PFSK-1 (cell line): ENCODE measurements around the gene GNG4.

Source experiments
- FOXP2 ChIP-seq: optimal IDR thresholded peaks from 2 replicates; pipeline ENCODE3; 2011; ENCODE audit warnings: borderline replicate concordance, control low read depth, inconsistent platforms; ENCODE audit not compliant: insufficient read depth; ENCODE audit errors: extremely low read length, extremely low read depth
- POLR2AphosphoS5 ChIP-seq: IDR thresholded peaks from 2 replicates; pipeline ENCODE4 v1.6.1; 2012; ENCODE audit warnings: low read depth, mild to moderate bottlenecking, control low read depth, low read length, moderate library complexity
- SIN3A ChIP-seq: IDR thresholded peaks from 2 replicates; pipeline ENCODE4 v1.6.1; 2012; ENCODE audit warnings: mild to moderate bottlenecking, low read length, moderate library complexity, borderline replicate concordance; ENCODE audit not compliant: insufficient read depth
- TAF1 ChIP-seq: IDR thresholded peaks from 2 replicates; pipeline ENCODE4 v1.6.1; 2012; ENCODE audit warnings: low read length, control low read depth, borderline replicate concordance; ENCODE audit not compliant: insufficient read depth
- TF ChIP-seq, protein P1 (sequence below), 2 experiments: IDR thresholded peaks; 2 replicates each; pipeline versions ENCODE4 v1.6.1 to v1.8.0; 2011 to 2012; ENCODE audit warnings: low read depth in 2 of 2, low read length in 2 of 2, control low read depth in 1 of 2, inconsistent platforms in 1 of 2, mild to moderate bottlenecking in 1 of 2, moderate library complexity in 1 of 2; ENCODE audit not compliant: insufficient read depth in 1 of 2

The GNG4 gene

GRCh38 chr1:235625340-235625739 lies 24.2 kb downstream of the GNG4 start:
- TF ChIP-seq, protein P1, sequence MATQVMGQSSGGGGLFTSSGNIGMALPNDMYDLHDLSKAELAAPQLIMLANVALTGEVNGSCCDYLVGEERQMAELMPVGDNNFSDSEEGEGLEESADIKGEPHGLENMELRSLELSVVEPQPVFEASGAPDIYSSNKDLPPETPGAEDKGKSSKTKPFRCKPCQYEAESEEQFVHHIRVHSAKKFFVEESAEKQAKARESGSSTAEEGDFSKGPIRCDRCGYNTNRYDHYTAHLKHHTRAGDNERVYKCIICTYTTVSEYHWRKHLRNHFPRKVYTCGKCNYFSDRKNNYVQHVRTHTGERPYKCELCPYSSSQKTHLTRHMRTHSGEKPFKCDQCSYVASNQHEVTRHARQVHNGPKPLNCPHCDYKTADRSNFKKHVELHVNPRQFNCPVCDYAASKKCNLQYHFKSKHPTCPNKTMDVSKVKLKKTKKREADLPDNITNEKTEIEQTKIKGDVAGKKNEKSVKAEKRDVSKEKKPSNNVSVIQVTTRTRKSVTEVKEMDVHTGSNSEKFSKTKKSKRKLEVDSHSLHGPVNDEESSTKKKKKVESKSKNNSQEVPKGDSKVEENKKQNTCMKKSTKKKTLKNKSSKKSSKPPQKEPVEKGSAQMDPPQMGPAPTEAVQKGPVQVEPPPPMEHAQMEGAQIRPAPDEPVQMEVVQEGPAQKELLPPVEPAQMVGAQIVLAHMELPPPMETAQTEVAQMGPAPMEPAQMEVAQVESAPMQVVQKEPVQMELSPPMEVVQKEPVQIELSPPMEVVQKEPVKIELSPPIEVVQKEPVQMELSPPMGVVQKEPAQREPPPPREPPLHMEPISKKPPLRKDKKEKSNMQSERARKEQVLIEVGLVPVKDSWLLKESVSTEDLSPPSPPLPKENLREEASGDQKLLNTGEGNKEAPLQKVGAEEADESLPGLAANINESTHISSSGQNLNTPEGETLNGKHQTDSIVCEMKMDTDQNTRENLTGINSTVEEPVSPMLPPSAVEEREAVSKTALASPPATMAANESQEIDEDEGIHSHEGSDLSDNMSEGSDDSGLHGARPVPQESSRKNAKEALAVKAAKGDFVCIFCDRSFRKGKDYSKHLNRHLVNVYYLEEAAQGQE (IDR thresholded peaks at IDR 0.05; ENCODE audit: insufficient read depth in 1 of 2, low read depth in 2 of 2, low read length in 2 of 2): no peak
- TF ChIP-seq TAF1 (no peak), SIN3A (no peak), POLR2AphosphoS5 (no peak), FOXP2 (no peak)

DNA sequence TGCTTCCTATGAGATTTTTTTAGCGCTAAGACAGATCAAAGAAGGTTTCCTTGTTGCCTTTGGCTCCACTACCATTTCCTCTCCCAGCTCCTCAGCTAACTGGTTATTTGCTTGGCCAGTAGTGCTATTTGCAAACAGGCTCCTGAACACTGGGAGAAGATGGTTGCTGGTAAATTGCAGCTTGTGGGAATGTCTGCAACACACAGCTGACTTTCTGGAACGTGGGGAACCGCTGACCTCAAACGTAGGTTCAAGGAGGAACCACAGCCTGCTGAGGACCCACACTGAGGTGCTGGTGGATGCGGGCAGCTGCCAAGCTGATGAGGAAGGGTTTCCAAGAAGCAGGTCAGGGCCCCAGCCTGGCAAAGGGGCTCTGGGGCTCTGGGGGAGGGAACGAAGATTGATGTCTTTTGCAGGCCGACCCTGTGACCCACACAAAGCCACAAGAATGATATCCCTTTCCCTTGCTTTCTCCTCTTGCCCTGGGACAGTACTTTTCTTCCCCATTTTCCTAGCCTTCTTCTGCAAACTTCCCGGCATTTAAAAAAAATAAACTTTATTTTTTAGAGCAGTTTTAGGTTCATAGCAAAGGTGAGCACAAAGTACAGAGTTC lies 24.8 kb downstream of the GNG4 start:
- TF ChIP-seq TAF1 (no peak), POLR2AphosphoS5 (no peak), SIN3A (no peak), FOXP2 (no peak)
- TF ChIP-seq, protein P1 (IDR thresholded peaks at IDR 0.05; ENCODE audit: insufficient read depth in 1 of 2, low read depth in 2 of 2, low read length in 2 of 2): no peak

GRCh38 chr1:235622936-235623779 lies 26.4 kb downstream of the GNG4 start:
- TF ChIP-seq, protein P1 (IDR thresholded peaks at IDR 0.05; ENCODE audit: insufficient read depth in 1 of 2, low read depth in 2 of 2, low read length in 2 of 2): no peak
- no peak for TF ChIP-seq FOXP2

DNA sequence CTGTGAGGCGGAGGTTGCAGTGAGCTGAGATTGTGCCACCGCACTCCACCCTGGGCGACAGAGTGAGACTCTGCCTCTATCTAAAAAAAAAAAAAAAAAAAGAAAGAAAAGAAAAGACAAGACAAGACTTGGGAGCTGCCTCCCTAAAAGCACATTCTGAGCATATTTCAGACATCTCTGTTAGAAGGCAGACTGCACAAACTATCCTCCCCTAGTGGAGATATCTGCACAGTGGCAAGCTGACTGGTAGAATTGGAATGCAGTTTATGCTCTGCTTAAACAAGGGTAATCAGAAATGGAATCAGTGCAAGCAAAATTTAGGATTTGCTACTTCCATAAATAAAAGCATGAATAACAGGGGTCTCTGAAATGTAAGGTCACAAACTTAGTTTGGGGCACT lies 31.8 kb downstream of the GNG4 start:
- TF ChIP-seq FOXP2: no peak
- no peak for TF ChIP-seq TAF1
- no peak for TF ChIP-seq SIN3A
- no peak for TF ChIP-seq POLR2AphosphoS5
- TF ChIP-seq, protein P1 (IDR thresholded peaks at IDR 0.05; ENCODE audit: insufficient read depth in 1 of 2, low read depth in 2 of 2, low read length in 2 of 2): no peak
